Effector memory CD8-positive, alpha-beta T cell (primary cell): ENCODE data around the gene TNPO2.
"Not testable (repeated sequence)": the region's sequence is repeated elsewhere in the genome, so short reads cannot be mapped to it uniquely, and the experiment has no call there.

Experiments
- ATAC-seq: fragments of 150-1000 bp; cut with Tn5 transposase; replicated peaks from 2 replicates; pipeline ENCODE4 v1.10.0; 2021; ENCODE audit warnings: mild to moderate bottlenecking, moderate library complexity
- DNase-seq, 3 experiments: peaks; one replicate each; pipeline ENCODE4 v3.0.0; 2021
- H3K27ac Mint-ChIP-seq, 2 donors: one replicate each; pipeline ENCODE4 v1.8.0; 2022; ENCODE audit warnings: mild to moderate bottlenecking in 2 of 2, mixed read lengths in 2 of 2, moderate library complexity in 2 of 2
- H3K27me3 Mint-ChIP-seq, 2 donors: one replicate each; pipeline ENCODE4 v1.8.0; 2022; ENCODE audit warnings: mixed read lengths in 2 of 2
- H3K36me3 Mint-ChIP-seq: one replicate; pipeline ENCODE4 v1.8.0; 2022; ENCODE audit warnings: mild to moderate bottlenecking, moderate library complexity, mixed read lengths; ENCODE audit not compliant: insufficient read depth
- H3K4me1 Mint-ChIP-seq, 2 donors: one replicate each; pipeline ENCODE4 v1.8.0; 2022; ENCODE audit warnings: low read depth in 2 of 2, mixed read lengths in 2 of 2
- H3K4me3 Mint-ChIP-seq, 2 donors: one replicate each; pipeline ENCODE4 v1.8.0; 2022; ENCODE audit warnings: mild to moderate bottlenecking in 2 of 2, mixed read lengths in 2 of 2, moderate library complexity in 2 of 2
- H3K9me3 Mint-ChIP-seq, 2 donors: one replicate each; pipeline ENCODE4 v1.8.0; 2022; ENCODE audit warnings: mixed read lengths in 2 of 2

The TNPO2 gene

GRCh38 chr19:12711187-12711586, 12.5 kb downstream of the TNPO2 start:
- peaks cover 56% of the 10 kb centered on the region for H3K36me3 Mint-ChIP-seq
- H3K4me3 Mint-ChIP-seq = no peak overlapping the region
- H3K27me3 Mint-ChIP-seq = no peaks in the 10 kb centered on the region
- H3K4me1 Mint-ChIP-seq = peaks cover 0 to 5% of the 10 kb centered on the region in 2 donors
- no peak overlapping the region for H3K27ac Mint-ChIP-seq
- DNase-seq (no peak), ATAC-seq (no peak)
- no peaks in the 10 kb centered on the region for H3K9me3 Mint-ChIP-seq

DNA sequence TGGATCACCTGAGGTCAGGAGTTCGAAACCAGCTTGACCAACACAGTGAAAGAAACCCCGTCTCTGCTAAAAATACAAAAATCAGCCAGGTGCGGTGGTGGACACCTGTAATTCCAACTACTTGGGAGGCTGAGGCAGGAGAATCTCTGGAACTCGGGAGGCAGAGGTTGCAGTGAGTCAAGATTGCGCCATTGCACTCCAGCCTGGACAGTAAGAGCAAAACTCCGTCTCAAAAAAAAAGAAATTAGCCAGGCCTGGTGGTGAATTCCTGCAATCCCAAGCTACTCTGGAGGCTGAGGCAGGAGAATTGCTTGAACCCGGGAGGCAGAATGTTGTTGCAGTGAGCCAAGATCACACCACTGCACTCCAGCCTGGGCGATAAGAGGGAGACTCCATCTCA, 15.1 kb downstream of the TNPO2 start:
- DNase-seq = no peak
- Mint-ChIP-seq H3K4me3 (no peak overlapping the region), H3K27ac (no peak overlapping the region), H3K9me3 (no peaks in the 10 kb centered on the region), H3K36me3 (peaks cover 45% of the 10 kb centered on the region), H3K4me1 (peaks cover 0 to 5% of the 10 kb centered on the region in 2 donors), H3K27me3 (no peaks in the 10 kb centered on the region)
- no peak for ATAC-seq

GRCh38 chr19:12706332-12706718, 17.4 kb downstream of the TNPO2 start:
- ATAC-seq (no peak), DNase-seq (no peak)
- H3K27me3 Mint-ChIP-seq = no peaks in the 10 kb centered on the region
- no peaks in the 10 kb centered on the region for H3K4me1 Mint-ChIP-seq
- H3K27ac Mint-ChIP-seq = no peak overlapping the region
- no peak overlapping the region for H3K4me3 Mint-ChIP-seq
- H3K9me3 Mint-ChIP-seq = no peaks in the 10 kb centered on the region
- peaks cover 43% of the 10 kb centered on the region for H3K36me3 Mint-ChIP-seq

DNA sequence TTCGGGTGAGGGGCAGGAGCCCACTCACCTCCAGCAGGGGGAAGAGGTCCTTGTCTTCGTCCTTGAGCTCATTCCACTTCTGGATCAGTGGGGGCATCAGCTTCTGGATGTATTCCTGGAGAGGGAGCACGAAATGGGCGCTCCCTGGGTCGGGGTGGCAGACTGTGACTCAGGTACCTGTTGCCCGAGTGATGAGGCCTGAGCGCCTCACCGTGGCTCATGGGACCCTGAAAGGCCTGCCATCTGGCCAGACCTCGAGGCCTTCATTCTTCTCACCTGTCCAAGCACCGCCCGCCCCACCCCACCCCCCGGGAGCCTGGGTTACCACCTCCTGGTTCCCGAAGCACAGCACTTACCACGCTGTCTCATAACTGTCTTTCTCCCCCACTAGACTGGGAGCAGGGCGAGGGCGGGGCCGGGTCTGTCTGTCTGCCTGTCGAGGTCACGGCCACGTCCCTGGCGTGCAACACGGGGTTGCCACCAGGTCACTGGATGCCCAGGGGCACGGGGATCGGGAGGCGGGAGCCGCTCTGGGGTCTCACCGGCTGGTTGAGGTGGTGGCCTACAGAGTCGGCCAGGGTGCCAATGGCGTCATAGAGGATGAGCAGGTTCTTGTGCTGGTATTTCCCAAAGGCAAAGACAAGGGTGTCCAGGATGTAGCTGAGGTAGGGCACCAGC, 17.9 kb downstream of the TNPO2 start:
- Mint-ChIP-seq H3K27me3 (no peaks in the 10 kb centered on the region), H3K9me3 (no peaks in the 10 kb centered on the region), H3K27ac (no peak overlapping the region), H3K4me1 (no peaks in the 10 kb centered on the region), H3K4me3 (no peak overlapping the region), H3K36me3 (peaks cover 46% of the 10 kb centered on the region)
- no peak for ATAC-seq
- no peak for DNase-seq

GRCh38 chr19:12705169-12705568, 18.6 kb downstream of the TNPO2 start:
- H3K27me3 Mint-ChIP-seq = no peaks in the 10 kb centered on the region
- H3K27ac Mint-ChIP-seq = no peak overlapping the region

GRCh38 chr19:12703046-12703445, 20.7 kb downstream of the TNPO2 start:
- H3K27me3 Mint-ChIP-seq = no peaks in the 10 kb centered on the region
- ATAC-seq (no peak), DNase-seq (no peak)
- no peak overlapping the region for H3K27ac Mint-ChIP-seq
- H3K4me1 Mint-ChIP-seq = peaks cover 0 to 2% of the 10 kb centered on the region in 2 donors
- H3K9me3 Mint-ChIP-seq = no peaks in the 10 kb centered on the region
- H3K4me3 Mint-ChIP-seq = no peak overlapping the region
- H3K36me3 Mint-ChIP-seq = peaks cover 31% of the 10 kb centered on the region

More at GRCh38 chr19:12705169-12705568, 18.6 kb downstream of the TNPO2 start:
- Mint-ChIP-seq H3K4me3 (no peak overlapping the region), H3K4me1 (no peaks in the 10 kb centered on the region), H3K9me3 (no peaks in the 10 kb centered on the region), H3K36me3 (peaks cover 44% of the 10 kb centered on the region)
- ATAC-seq (no peak), DNase-seq (no peak)

- H3K36me3 Mint-ChIP-seq = peaks cover 29% of the 10 kb centered on the region
- no peak for ATAC-seq
- H3K9me3 Mint-ChIP-seq = no peaks in the 10 kb centered on the region
- H3K4me1 Mint-ChIP-seq = peaks cover 0 to 2% of the 10 kb centered on the region in 2 donors
- no peak overlapping the region for H3K27ac Mint-ChIP-seq
- H3K4me3 Mint-ChIP-seq = no peak overlapping the region
- no peak for DNase-seq
- H3K27me3 Mint-ChIP-seq = no peaks in the 10 kb centered on the region
These were observed 22.0 kb downstream of the TNPO2 start for GRCh38 chr19:12701596-12702282.

DNA sequence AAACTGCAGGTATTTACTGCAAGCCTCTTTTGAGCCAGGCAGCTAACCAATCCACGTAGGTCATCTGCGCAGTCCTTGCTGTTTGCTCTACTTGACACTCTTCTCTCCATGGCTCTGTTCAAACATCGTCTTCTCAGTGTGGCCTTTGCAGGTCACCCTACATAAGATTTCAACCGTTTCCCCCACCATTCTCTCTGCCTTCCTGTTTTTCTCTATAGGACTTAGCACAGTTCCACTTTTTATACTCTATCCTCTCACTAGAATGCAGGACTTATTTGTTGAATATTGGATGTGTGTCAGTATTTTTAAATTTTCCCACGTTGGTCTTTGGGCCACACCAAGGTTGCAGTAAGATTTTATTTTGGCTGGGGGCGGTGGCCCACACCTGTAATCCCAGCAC, 25.6 kb downstream of the TNPO2 start:
- Mint-ChIP-seq H3K9me3 (no peaks in the 10 kb centered on the region), H3K36me3 (peaks cover 26% of the 10 kb centered on the region), H3K27ac (peak overlapping the region in 1 of 2 donors; percentile 62), H3K4me1 (peaks cover 0 to 2% of the 10 kb centered on the region in 2 donors), H3K27me3 (no peaks in the 10 kb centered on the region), H3K4me3 (peak overlapping the region; percentile 2 to 34)
- no peak for ATAC-seq
- DNase-seq = no peak

- not testable (repeated sequence) for DNase-seq, H3K9me3 Mint-ChIP-seq, H3K4me1 Mint-ChIP-seq, H3K27me3 Mint-ChIP-seq, ATAC-seq
- peak overlapping the region in 1 of 2 donors; percentile 89 for H3K4me3 Mint-ChIP-seq
- peaks cover 22% of the 10 kb centered on the region for H3K36me3 Mint-ChIP-seq
- peak overlapping the region in 1 of 2 donors; percentile 62 for H3K27ac Mint-ChIP-seq
These were observed 26.3 kb downstream of the TNPO2 start for GRCh38 chr19:12697425-12697824.

DNA sequence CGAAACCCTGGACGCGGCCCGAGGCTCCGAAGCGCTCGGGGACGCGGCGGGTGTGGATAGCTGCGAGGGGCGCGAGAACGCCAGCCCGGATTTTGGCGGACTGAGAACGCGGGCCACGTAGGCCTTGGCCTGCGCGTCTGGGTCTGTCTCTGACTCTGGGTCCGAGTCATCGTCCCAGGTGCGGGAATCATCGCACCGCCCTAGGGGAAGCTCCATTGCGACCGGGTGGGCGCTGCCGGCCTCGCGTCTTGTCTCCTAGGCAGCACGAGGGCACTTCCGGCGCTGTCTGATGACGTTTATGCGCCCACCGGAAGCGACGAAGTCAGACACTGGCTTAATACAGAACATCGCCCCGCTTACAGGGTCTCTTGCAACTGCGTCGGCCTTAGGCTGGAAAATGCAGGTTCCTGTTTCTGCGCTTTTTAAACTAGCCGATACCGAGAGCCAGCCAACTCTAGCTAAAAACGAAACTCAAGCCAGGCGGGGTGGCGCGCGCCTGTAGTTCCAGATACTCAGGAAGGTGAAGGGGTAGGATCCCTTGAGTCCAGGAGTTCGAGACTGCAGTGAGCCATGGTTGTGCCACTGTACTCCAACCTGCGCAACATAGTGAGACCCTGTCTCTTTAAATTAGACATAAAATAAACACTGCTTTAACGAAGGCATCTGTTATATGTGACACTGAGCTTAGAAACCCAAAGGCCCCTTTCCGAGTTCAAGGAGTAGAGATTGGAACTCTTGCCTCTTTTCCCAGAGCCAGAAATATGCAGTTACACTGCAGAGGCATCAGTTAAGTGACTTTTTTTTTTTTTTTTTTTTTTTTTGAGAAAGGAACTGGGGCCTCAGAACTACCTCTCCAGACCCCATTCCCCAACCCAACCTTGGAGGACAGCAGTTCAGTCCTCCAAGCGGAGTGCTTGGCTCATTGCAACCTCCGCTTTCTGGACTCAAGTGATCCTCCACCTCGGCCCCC, 27.1 kb downstream of the TNPO2 start, which contains the start of gene FBXW9:
Gene FBXW9, minus strand, starts transcription at position 266 of the 970 bp plus-strand sequence. Its CDS starts 50 bp downstream, at position 216.
- DNase-seq (peak; percentile 98 to 99 (median 98)), ATAC-seq (peak; percentile 97)
- no peaks in the 10 kb centered on the region for H3K9me3 Mint-ChIP-seq
- no peaks in the 10 kb centered on the region for H3K27me3 Mint-ChIP-seq
- H3K27ac Mint-ChIP-seq = peak within 1 kb of the TSS; percentile 96 to 97
- peak within 1 kb of the TSS; percentile 86 to 89 for H3K4me3 Mint-ChIP-seq
- H3K36me3 Mint-ChIP-seq = peaks cover 18% of the 10 kb centered on the region
- peaks cover 0 to 2% of the 10 kb centered on the region in 2 donors for H3K4me1 Mint-ChIP-seq

GRCh38 chr19:12695997-12696365, 27.8 kb downstream of the TNPO2 start:
- Mint-ChIP-seq H3K27me3 (no peaks in the 10 kb centered on the region), H3K36me3 (peaks cover 13% of the 10 kb centered on the region), H3K27ac (peak overlapping the region; percentile 96 to 97), H3K4me1 (peaks cover 0 to 3% of the 10 kb centered on the region in 2 donors), H3K4me3 (peak overlapping the region; percentile 86 to 89), H3K9me3 (no peaks in the 10 kb centered on the region)
- ATAC-seq (peak; percentile 21), DNase-seq (no peak)

GRCh38 chr19:12695514-12695913, 28.2 kb downstream of the TNPO2 start:
- H3K36me3 Mint-ChIP-seq = peaks cover 11% of the 10 kb centered on the region
- H3K4me1 Mint-ChIP-seq = peaks cover 0 to 3% of the 10 kb centered on the region in 2 donors
- H3K4me3 Mint-ChIP-seq = peak overlapping the region; percentile 86 to 89
- H3K27me3 Mint-ChIP-seq = no peaks in the 10 kb centered on the region
- ATAC-seq (no peak), DNase-seq (no peak)
- H3K9me3 Mint-ChIP-seq = no peaks in the 10 kb centered on the region
- peak overlapping the region in 1 of 2 donors; percentile 96 for H3K27ac Mint-ChIP-seq

- H3K4me3 Mint-ChIP-seq = peak overlapping the region in 1 of 2 donors; percentile 89
- H3K27me3 Mint-ChIP-seq = no peaks in the 10 kb centered on the region
- no peak for DNase-seq
- H3K36me3 Mint-ChIP-seq = peaks cover 11% of the 10 kb centered on the region
- H3K9me3 Mint-ChIP-seq = no peaks in the 10 kb centered on the region
- no peak overlapping the region for H3K27ac Mint-ChIP-seq
- H3K4me1 Mint-ChIP-seq = peaks cover 0 to 3% of the 10 kb centered on the region in 2 donors
- no peak for ATAC-seq
These were observed 28.6 kb downstream of the TNPO2 start for GRCh38 chr19:12695096-12695495.
